Measurements from ENCODE around the gene P3H2. TPM values are rescaled to one million over a fixed set of nuclear protein-coding genes. Genes with fewer than 3 reads are reported as not detected.

The P3H2 gene
- total RNA-seq, 1 donor from 2014 or later = 19.8 TPM

- Histone ChIP-seq H3K36me3 (ENCODE audit: control insufficient read depth in 3 of 3, insufficient read depth in 3 of 3, low read length in 3 of 3) (no peaks in the 10 kb centered on the region), H3K27ac (ENCODE audit: low read depth, low read length) (no peak overlapping the region), H3K27me3 (ENCODE audit: control insufficient read depth in 3 of 3, insufficient read depth in 3 of 3, low read length in 3 of 3) (no peaks in the 10 kb centered on the region), H3K4me1 (ENCODE audit: control insufficient read depth in 3 of 3, insufficient read depth in 3 of 3, low read length in 3 of 3) (peaks cover 0 to 10% (median 7%) of the 10 kb centered on the region in 3 donors), H3K4me3 (ENCODE audit: low read length in 3 of 3) (no peak overlapping the region), H3K9ac (ENCODE audit: low read depth in 1 of 3, low read length in 3 of 3) (no peak overlapping the region), H3K9me3 (ENCODE audit: control insufficient read depth in 3 of 3, low read length in 3 of 3) (no peaks in the 10 kb centered on the region)
These were observed 57.2 kb downstream of the P3H2 start for GRCh38 chr3:190063490-190063889.

DNA sequence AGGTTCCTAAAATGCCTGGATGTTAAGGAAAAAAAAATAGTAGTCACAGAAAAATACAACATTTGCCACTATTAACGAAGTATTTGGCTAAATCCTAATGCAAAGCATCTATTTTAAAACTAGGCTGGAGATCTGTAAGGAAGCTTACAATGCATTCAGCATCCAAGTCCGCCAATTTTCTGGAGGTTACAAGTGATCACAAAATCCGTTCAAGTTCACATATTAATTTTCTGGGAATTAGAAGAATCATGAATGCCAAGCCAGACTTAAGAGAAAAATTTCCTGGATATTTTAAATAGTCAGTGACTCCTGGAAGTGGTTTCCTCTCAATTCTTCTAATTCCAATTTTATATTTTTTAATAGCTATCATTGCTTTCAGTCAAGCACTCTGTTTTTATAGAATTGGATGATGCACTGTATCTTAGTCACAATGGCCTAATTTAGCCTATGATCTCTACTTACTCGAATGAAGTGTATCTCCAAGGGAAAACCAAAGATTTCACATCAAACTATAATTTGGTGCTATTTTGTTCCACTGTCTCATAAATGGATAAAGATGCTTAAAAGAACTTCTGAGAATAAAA is 60.4 kb downstream of the P3H2 start:
- Histone ChIP-seq H3K4me3 (ENCODE audit: low read length in 3 of 3) (no peak overlapping the region), H3K36me3 (ENCODE audit: control insufficient read depth in 3 of 3, insufficient read depth in 3 of 3, low read length in 3 of 3) (no peaks in the 10 kb centered on the region), H3K9me3 (ENCODE audit: control insufficient read depth in 3 of 3, low read length in 3 of 3) (no peaks in the 10 kb centered on the region), H3K27me3 (ENCODE audit: control insufficient read depth in 3 of 3, insufficient read depth in 3 of 3, low read length in 3 of 3) (no peaks in the 10 kb centered on the region), H3K27ac (ENCODE audit: low read depth, low read length) (no peak overlapping the region), H3K4me1 (ENCODE audit: control insufficient read depth in 3 of 3, insufficient read depth in 3 of 3, low read length in 3 of 3) (peaks cover 0 to 10% (median 7%) of the 10 kb centered on the region in 3 donors), H3K9ac (ENCODE audit: low read depth in 1 of 3, low read length in 3 of 3) (no peak overlapping the region)

DNA sequence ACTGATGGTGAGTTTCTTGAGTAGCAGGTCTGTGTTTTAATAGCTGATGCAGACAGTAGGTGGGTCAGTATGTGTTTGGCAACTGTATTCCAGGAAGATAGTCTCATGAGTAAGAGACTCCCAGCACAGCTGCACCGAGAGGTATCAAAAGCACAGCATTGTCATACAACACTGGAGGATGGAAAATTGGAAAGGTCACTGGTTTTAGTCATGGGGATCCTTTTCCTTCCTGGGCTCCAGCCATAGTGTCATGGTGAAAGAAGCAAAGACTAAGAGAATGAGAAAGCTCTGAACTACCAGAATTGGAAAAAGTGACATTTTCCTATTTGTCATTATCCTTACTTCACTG is 61.5 kb downstream of the P3H2 start:
- Histone ChIP-seq H3K36me3 (ENCODE audit: control insufficient read depth in 3 of 3, insufficient read depth in 3 of 3, low read length in 3 of 3) (no peaks in the 10 kb centered on the region), H3K27ac (ENCODE audit: low read depth, low read length) (no peak overlapping the region), H3K9me3 (ENCODE audit: control insufficient read depth in 3 of 3, low read length in 3 of 3) (no peaks in the 10 kb centered on the region), H3K4me1 (ENCODE audit: control insufficient read depth in 3 of 3, insufficient read depth in 3 of 3, low read length in 3 of 3) (peaks cover 0 to 10% (median 7%) of the 10 kb centered on the region in 3 donors), H3K9ac (ENCODE audit: low read depth in 1 of 3, low read length in 3 of 3) (no peak overlapping the region), H3K27me3 (ENCODE audit: control insufficient read depth in 3 of 3, insufficient read depth in 3 of 3, low read length in 3 of 3) (no peaks in the 10 kb centered on the region), H3K4me3 (ENCODE audit: low read length in 3 of 3) (no peak overlapping the region)

GRCh38 chr3:190058521-190059241 is 62.0 kb downstream of the P3H2 start:
- Histone ChIP-seq H3K27ac (ENCODE audit: low read depth, low read length) (no peak overlapping the region), H3K4me3 (ENCODE audit: low read length in 3 of 3) (no peak overlapping the region), H3K9ac (ENCODE audit: low read depth in 1 of 3, low read length in 3 of 3) (no peak overlapping the region)

GRCh38 chr3:190056742-190057141 is 64.0 kb downstream of the P3H2 start:
- H3K9ac ChIP-seq (ENCODE audit: low read depth in 1 of 3, low read length in 3 of 3) = no peak overlapping the region
- H3K27me3 ChIP-seq (ENCODE audit: control insufficient read depth in 3 of 3, insufficient read depth in 3 of 3, low read length in 3 of 3) = no peaks in the 10 kb centered on the region
- peaks cover 0 to 10% (median 7%) of the 10 kb centered on the region in 3 donors for H3K4me1 ChIP-seq (ENCODE audit: control insufficient read depth in 3 of 3, insufficient read depth in 3 of 3, low read length in 3 of 3)
- no peak overlapping the region for H3K4me3 ChIP-seq (ENCODE audit: low read length in 3 of 3)
- H3K27ac ChIP-seq (ENCODE audit: low read depth, low read length) = no peak overlapping the region
- H3K36me3 ChIP-seq (ENCODE audit: control insufficient read depth in 3 of 3, insufficient read depth in 3 of 3, low read length in 3 of 3) = no peaks in the 10 kb centered on the region
- H3K9me3 ChIP-seq (ENCODE audit: control insufficient read depth in 3 of 3, low read length in 3 of 3) = no peaks in the 10 kb centered on the region

More at GRCh38 chr3:190058521-190059241, 62.0 kb downstream of the P3H2 start:
- Histone ChIP-seq H3K9me3 (ENCODE audit: control insufficient read depth in 3 of 3, low read length in 3 of 3) (no peaks in the 10 kb centered on the region), H3K27me3 (ENCODE audit: control insufficient read depth in 3 of 3, insufficient read depth in 3 of 3, low read length in 3 of 3) (no peaks in the 10 kb centered on the region), H3K36me3 (ENCODE audit: control insufficient read depth in 3 of 3, insufficient read depth in 3 of 3, low read length in 3 of 3) (no peaks in the 10 kb centered on the region), H3K4me1 (ENCODE audit: control insufficient read depth in 3 of 3, insufficient read depth in 3 of 3, low read length in 3 of 3) (peaks cover 0 to 10% (median 7%) of the 10 kb centered on the region in 3 donors)

- peaks cover 0 to 10% (median 7%) of the 10 kb centered on the region in 3 donors for H3K4me1 ChIP-seq (ENCODE audit: control insufficient read depth in 3 of 3, insufficient read depth in 3 of 3, low read length in 3 of 3)
- H3K9ac ChIP-seq (ENCODE audit: low read depth in 1 of 3, low read length in 3 of 3) = no peak overlapping the region
- H3K27ac ChIP-seq (ENCODE audit: low read depth, low read length) = no peak overlapping the region
- no peak overlapping the region for H3K4me3 ChIP-seq (ENCODE audit: low read length in 3 of 3)
- H3K36me3 ChIP-seq (ENCODE audit: control insufficient read depth in 3 of 3, insufficient read depth in 3 of 3, low read length in 3 of 3) = no peaks in the 10 kb centered on the region
- H3K9me3 ChIP-seq (ENCODE audit: control insufficient read depth in 3 of 3, low read length in 3 of 3) = no peaks in the 10 kb centered on the region
- H3K27me3 ChIP-seq (ENCODE audit: control insufficient read depth in 3 of 3, insufficient read depth in 3 of 3, low read length in 3 of 3) = no peaks in the 10 kb centered on the region
These were observed 64.9 kb downstream of the P3H2 start for GRCh38 chr3:190055773-190056172.

DNA sequence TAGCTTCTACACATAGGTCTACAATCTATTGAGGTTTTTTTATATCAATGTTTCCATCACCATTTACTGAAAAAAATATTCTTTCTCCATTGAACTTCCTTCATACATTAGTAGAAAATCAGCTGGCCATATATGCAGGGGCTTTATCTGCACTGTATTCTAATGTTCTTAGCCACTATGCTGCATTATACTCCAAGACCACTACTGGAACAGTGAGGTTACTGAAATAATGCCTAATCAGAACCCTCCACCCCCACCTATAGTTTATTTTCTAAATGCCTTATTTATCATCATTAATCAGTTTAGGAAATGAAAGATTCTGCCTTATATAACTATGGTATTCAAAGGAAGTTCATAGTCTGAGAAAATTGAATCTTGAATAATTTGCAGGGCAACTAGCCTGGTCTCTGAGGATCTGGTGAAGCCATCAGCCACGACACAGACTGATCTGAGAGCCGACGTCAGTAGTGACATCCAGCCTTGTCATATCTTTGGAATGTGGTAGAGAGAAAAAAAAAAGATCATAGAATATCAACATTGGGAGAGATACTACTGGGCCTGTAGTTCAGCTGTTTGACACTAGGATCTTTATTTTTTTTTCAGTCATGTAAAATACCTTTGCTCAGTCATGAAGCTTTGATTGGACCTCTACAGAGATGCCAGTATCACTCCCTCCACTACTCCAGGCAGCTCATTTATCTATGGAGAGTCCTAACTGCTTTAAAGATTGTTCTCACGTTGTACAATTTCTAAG is 66.6 kb downstream of the P3H2 start:
- Histone ChIP-seq H3K27me3 (ENCODE audit: control insufficient read depth in 3 of 3, insufficient read depth in 3 of 3, low read length in 3 of 3) (no peaks in the 10 kb centered on the region), H3K36me3 (ENCODE audit: control insufficient read depth in 3 of 3, insufficient read depth in 3 of 3, low read length in 3 of 3) (no peaks in the 10 kb centered on the region), H3K9me3 (ENCODE audit: control insufficient read depth in 3 of 3, low read length in 3 of 3) (no peaks in the 10 kb centered on the region), H3K4me3 (ENCODE audit: low read length in 3 of 3) (no peak overlapping the region), H3K9ac (ENCODE audit: low read depth in 1 of 3, low read length in 3 of 3) (no peak overlapping the region), H3K27ac (ENCODE audit: low read depth, low read length) (no peak overlapping the region), H3K4me1 (ENCODE audit: control insufficient read depth in 3 of 3, insufficient read depth in 3 of 3, low read length in 3 of 3) (peaks cover 0 to 5% (median 3%) of the 10 kb centered on the region in 3 donors)

DNA sequence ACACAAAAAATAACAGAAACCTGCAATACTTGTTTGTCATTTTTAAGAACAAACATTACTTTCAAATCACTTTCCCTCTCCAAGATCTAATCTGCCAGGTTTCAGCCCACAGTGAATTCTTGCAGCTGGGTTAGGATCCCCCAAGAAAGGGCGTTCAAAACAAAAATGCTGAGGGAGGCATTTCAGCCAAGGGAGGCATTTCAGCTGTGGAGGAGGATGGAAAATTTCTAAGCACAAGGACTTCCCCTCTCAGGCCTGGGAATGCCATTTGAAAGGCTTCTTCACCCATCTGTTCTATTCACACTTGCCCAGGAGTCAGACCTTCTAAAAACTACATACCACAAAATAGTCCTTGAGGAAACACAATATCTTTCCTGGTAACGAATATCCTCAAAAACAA is 69.1 kb downstream of the P3H2 start:
- H3K9ac ChIP-seq (ENCODE audit: low read depth in 1 of 3, low read length in 3 of 3) = no peak overlapping the region
- no peaks in the 10 kb centered on the region for H3K9me3 ChIP-seq (ENCODE audit: control insufficient read depth in 3 of 3, low read length in 3 of 3)
- no peak overlapping the region for H3K4me3 ChIP-seq (ENCODE audit: low read length in 3 of 3)
- H3K4me1 ChIP-seq (ENCODE audit: control insufficient read depth in 3 of 3, insufficient read depth in 3 of 3, low read length in 3 of 3) = no peaks in the 10 kb centered on the region
- H3K27ac ChIP-seq (ENCODE audit: low read depth, low read length) = no peak overlapping the region
- H3K27me3 ChIP-seq (ENCODE audit: control insufficient read depth in 3 of 3, insufficient read depth in 3 of 3, low read length in 3 of 3) = no peaks in the 10 kb centered on the region
- no peaks in the 10 kb centered on the region for H3K36me3 ChIP-seq (ENCODE audit: control insufficient read depth in 3 of 3, insufficient read depth in 3 of 3, low read length in 3 of 3)

GRCh38 chr3:190048932-190049441 is 71.7 kb downstream of the P3H2 start:
- no peaks in the 10 kb centered on the region for H3K27me3 ChIP-seq (ENCODE audit: control insufficient read depth in 3 of 3, insufficient read depth in 3 of 3, low read length in 3 of 3)
- no peaks in the 10 kb centered on the region for H3K4me1 ChIP-seq (ENCODE audit: control insufficient read depth in 3 of 3, insufficient read depth in 3 of 3, low read length in 3 of 3)
- no peaks in the 10 kb centered on the region for H3K36me3 ChIP-seq (ENCODE audit: control insufficient read depth in 3 of 3, insufficient read depth in 3 of 3, low read length in 3 of 3)
- H3K27ac ChIP-seq (ENCODE audit: low read depth, low read length) = no peak overlapping the region
- H3K9me3 ChIP-seq (ENCODE audit: control insufficient read depth in 3 of 3, low read length in 3 of 3) = no peaks in the 10 kb centered on the region
- no peak overlapping the region for H3K9ac ChIP-seq (ENCODE audit: low read depth in 1 of 3, low read length in 3 of 3)
- peak overlapping the region in 1 of 3 donors; percentile 46 for H3K4me3 ChIP-seq (ENCODE audit: low read length in 3 of 3)

DNA sequence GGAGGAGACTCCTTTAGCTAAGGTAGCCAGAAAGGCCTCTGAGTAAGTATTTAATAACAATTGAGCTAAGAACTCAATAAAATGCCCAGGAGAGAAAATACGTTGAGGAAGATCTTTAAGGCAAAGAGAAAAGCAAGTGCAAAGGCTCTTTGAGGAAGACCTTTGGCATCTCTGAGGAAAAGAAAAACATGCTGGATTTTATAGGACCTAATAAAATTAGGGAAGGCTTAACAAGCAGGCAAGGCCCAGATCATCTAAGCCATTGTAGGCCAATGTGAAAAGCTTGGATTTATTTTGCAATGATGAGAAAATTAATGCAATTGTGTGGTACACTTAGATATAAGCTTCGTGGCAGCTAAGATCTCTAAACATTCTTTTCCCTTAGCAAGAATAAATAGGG is 75.7 kb downstream of the P3H2 start:
- H3K27me3 ChIP-seq (ENCODE audit: control insufficient read depth in 3 of 3, insufficient read depth in 3 of 3, low read length in 3 of 3) = no peaks in the 10 kb centered on the region
- H3K36me3 ChIP-seq (ENCODE audit: control insufficient read depth in 3 of 3, insufficient read depth in 3 of 3, low read length in 3 of 3) = no peaks in the 10 kb centered on the region
- no peaks in the 10 kb centered on the region for H3K4me1 ChIP-seq (ENCODE audit: control insufficient read depth in 3 of 3, insufficient read depth in 3 of 3, low read length in 3 of 3)
- H3K27ac ChIP-seq (ENCODE audit: low read depth, low read length) = no peak overlapping the region
- no peaks in the 10 kb centered on the region for H3K9me3 ChIP-seq (ENCODE audit: control insufficient read depth in 3 of 3, low read length in 3 of 3)
- H3K9ac ChIP-seq (ENCODE audit: low read depth in 1 of 3, low read length in 3 of 3) = no peak overlapping the region
- no peak overlapping the region for H3K4me3 ChIP-seq (ENCODE audit: low read length in 3 of 3)

All from skeletal muscle tissue (tissue), 4 donors.